ENCODE measurements around the gene CDH4.

CDH4 gene

GRCh38 chr20:61801857-61802442 lies 549.9 kb downstream of the CDH4 start:
- Histone ChIP-seq H3K9me3 (no peaks in the 10 kb centered on the region), H3K36me3 (no peaks in the 10 kb centered on the region), H3K27me3 (peaks cover 17% of the 10 kb centered on the region), H3K4me3 (ENCODE audit: low read depth in 1 of 2, low read length in 1 of 2) (no peak overlapping the region), H3K4me1 (ENCODE audit: control insufficient read depth in 1 of 2, insufficient read depth in 1 of 2, low read depth in 1 of 2, low read length in 1 of 2) (peaks cover 0 to 3% of the 10 kb centered on the region in 2 experiments), H3K27ac (no peak overlapping the region)
- TF ChIP-seq, protein P1, sequence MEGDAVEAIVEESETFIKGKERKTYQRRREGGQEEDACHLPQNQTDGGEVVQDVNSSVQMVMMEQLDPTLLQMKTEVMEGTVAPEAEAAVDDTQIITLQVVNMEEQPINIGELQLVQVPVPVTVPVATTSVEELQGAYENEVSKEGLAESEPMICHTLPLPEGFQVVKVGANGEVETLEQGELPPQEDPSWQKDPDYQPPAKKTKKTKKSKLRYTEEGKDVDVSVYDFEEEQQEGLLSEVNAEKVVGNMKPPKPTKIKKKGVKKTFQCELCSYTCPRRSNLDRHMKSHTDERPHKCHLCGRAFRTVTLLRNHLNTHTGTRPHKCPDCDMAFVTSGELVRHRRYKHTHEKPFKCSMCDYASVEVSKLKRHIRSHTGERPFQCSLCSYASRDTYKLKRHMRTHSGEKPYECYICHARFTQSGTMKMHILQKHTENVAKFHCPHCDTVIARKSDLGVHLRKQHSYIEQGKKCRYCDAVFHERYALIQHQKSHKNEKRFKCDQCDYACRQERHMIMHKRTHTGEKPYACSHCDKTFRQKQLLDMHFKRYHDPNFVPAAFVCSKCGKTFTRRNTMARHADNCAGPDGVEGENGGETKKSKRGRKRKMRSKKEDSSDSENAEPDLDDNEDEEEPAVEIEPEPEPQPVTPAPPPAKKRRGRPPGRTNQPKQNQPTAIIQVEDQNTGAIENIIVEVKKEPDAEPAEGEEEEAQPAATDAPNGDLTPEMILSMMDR (IDR thresholded peaks at IDR 0.05), result no peak

DNA sequence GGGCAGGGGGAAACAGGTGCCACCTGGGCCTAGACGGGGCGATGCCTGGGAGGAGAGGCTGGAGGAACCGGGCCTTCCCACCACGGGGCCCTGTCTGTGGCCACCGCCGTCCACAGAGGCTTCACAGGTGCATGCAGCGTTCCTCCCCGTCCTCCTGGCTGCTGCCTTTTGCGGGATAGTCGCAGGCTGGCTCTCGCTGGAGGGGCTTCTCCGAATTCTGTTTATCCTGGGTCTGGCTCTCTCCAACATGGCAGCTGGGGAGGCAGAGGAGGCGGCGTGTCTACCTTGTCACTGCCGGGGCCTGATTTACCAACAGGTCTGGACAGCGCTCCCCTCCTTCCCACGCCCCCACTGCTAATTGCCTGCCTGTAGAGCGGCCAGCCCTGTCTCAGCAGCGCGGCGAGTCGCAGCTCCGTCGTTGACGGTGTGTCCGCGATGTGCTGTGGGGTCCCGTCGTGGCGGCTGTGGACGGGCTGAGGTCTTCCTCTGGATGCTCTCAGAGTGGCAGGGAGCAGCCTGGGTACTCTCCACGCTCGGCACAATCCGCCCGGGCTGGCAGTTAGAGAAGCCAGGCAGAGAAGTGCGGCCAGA lies 550.8 kb downstream of the CDH4 start:
- H3K9me3 ChIP-seq, result no peaks in the 10 kb centered on the region
- peaks cover 0 to 3% of the 10 kb centered on the region in 2 experiments for H3K4me1 ChIP-seq (ENCODE audit: control insufficient read depth in 1 of 2, insufficient read depth in 1 of 2, low read depth in 1 of 2, low read length in 1 of 2)
- no peak overlapping the region for H3K4me3 ChIP-seq (ENCODE audit: low read depth in 1 of 2, low read length in 1 of 2)
- no peak overlapping the region for H3K27ac ChIP-seq
- no peaks in the 10 kb centered on the region for H3K36me3 ChIP-seq
- peaks cover 17% of the 10 kb centered on the region for H3K27me3 ChIP-seq
- TF ChIP-seq, protein P1 (IDR thresholded peaks at IDR 0.05), result no peak

DNA sequence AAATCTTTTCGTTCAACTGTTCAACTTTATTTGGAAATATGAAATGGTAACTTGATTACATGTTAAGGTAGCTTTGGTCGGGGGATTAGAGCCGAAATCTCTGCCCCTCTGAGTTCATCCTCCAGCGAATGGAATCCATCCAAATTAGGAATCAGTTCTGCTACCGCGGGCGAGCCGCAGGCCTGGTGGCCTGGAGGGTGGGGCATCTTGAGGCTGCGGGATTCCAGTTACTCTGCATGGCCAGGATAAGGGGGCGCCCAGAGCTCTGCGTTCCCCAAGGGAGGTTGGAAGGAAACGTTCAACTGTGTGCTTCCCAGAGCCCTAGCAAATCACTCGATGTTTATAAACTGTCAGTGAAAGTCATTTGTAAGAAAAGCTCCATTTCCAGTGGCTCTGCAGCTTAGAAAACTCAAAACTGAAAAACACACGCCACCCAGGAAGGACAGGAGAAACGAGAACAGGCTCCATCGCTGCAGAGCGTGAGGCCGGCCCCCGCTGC lies 551.4 kb downstream of the CDH4 start:
- Histone ChIP-seq H3K9me3 (no peaks in the 10 kb centered on the region), H3K36me3 (no peaks in the 10 kb centered on the region), H3K27me3 (peaks cover 17% of the 10 kb centered on the region), H3K27ac (no peak overlapping the region), H3K4me1 (ENCODE audit: control insufficient read depth in 1 of 2, insufficient read depth in 1 of 2, low read depth in 1 of 2, low read length in 1 of 2) (peaks cover 0 to 3% of the 10 kb centered on the region in 2 experiments), H3K4me3 (ENCODE audit: low read depth in 1 of 2, low read length in 1 of 2) (no peak overlapping the region)
- TF ChIP-seq, protein P1 (IDR thresholded peaks at IDR 0.05), result no peak

DNA sequence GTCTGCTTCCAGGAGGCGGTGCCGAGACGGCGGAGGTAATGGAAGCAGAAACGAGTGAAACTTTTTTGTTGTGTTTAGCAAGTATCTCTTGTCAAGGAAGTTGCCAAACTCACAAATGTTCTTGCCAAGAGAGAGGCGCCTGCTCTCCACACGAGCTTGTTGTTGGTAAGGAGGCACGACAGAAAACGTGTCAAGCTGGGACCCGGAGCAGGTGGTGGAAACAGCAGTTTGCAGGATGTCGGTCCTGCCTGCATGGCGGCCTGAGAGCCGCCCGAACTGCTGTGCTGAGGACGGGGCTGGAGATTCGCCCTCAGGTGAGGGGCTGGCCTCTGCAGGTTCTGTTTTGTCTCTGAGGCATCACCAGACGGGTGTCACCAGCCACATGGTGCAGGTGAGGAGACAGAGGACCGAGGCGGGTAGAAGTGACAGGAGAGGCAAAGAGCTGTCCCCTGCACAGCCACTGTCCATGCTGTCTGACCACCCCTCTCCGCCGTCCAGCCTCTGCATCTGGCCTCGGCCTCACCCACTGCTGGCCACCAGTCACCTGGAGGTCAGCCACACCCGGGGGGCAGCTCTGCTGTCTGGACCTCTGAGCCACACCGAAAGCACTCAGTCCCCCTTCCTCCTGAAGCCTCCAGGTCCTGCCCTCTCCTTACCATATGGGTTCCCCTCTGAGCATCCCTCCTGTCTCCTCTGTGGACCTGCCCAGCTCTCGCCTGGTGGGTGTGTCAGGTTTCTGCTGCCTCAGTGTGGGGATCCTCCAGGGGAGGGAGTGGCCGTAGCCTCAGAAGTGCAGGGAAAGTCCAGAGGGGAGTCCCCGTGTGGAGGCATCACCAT lies 552.1 kb downstream of the CDH4 start:
- Histone ChIP-seq H3K4me1 (ENCODE audit: control insufficient read depth in 1 of 2, insufficient read depth in 1 of 2, low read depth in 1 of 2, low read length in 1 of 2) (peaks cover 0 to 3% of the 10 kb centered on the region in 2 experiments), H3K4me3 (ENCODE audit: low read depth in 1 of 2, low read length in 1 of 2) (no peak overlapping the region), H3K9me3 (no peaks in the 10 kb centered on the region), H3K27me3 (peaks cover 17% of the 10 kb centered on the region), H3K36me3 (no peaks in the 10 kb centered on the region), H3K27ac (no peak overlapping the region)
- TF ChIP-seq, protein P1 (IDR thresholded peaks at IDR 0.05), result no peak

DNA sequence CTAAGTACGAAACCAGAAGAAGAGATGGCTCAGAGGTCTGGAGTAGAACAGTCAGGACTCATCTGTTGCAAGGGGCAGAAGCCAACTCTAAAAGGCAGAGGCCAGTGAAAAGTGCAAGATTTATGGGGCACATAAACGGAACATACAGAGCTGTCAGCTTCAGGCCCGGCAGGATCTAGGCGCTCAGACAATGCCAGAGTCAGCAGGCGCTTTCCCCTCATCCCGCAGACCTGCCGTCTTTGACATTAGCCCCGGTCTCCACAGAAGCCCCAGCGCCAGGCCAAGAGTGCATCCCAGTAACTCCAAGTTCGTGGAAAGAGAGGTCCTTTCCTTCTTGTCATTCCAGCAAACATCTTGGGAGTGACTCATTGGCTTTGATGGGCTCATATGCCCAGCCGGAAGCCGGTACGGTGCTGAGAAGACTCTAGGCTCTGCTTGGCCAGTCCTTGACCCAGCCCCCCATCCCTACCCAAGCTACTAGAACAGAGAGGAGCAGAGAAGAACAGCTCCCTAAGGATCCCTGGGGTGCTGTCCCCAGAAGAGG lies 552.8 kb downstream of the CDH4 start:
- TF ChIP-seq, protein P1 (IDR thresholded peaks at IDR 0.05), result no peak

More for the DNA sequence above, 552.8 kb downstream of the CDH4 start:
- Histone ChIP-seq H3K27ac (no peak overlapping the region), H3K4me1 (ENCODE audit: control insufficient read depth in 1 of 2, insufficient read depth in 1 of 2, low read depth in 1 of 2, low read length in 1 of 2) (peaks cover 0 to 3% of the 10 kb centered on the region in 2 experiments), H3K4me3 (ENCODE audit: low read depth in 1 of 2, low read length in 1 of 2) (no peak overlapping the region), H3K36me3 (no peaks in the 10 kb centered on the region), H3K9me3 (no peaks in the 10 kb centered on the region), H3K27me3 (peaks cover 17% of the 10 kb centered on the region)
